ENCODE results near the gene SEL1L. TPM values are rescaled to one million over a fixed set of nuclear protein-coding genes. Genes with fewer than 3 reads are reported as not detected.
"Not testable (repeated sequence)": the region's sequence is repeated elsewhere in the genome, so short reads cannot be mapped to it uniquely, and the experiment has no call there.

The SEL1L gene
- total RNA-seq, 2 donors from 2014 or later, result 32.9 to 36.6 TPM

DNA sequence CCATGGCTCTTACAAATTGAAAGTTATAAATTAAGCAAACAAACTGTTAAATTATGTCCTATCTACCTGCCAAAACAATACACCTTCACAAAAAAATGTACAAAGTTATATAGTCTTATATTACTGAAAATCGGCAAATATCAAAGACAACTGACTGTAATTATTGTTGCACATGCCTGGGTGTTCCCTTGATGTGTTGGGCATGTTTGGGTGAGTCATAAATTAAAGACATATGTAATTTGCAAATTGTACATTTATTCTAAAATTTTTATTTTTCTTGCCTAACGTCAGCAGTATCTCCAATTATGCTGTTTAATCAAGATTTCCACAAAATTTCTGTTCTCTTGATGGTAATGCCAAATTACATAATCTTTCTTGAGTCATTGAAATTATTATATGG lies 22.0 kb upstream of the SEL1L start:
- no peak for DNase-seq (ENCODE audit: low spot score)
- Histone ChIP-seq H3K4me3 (no peak overlapping the region), H3K4me1 (no peaks in the 10 kb centered on the region), H3K27me3 (no peaks in the 10 kb centered on the region), H3K36me3 (no peaks in the 10 kb centered on the region), H3K27ac (no peak overlapping the region), H3K9me3 (no peaks in the 10 kb centered on the region)
- TF ChIP-seq, protein P1, sequence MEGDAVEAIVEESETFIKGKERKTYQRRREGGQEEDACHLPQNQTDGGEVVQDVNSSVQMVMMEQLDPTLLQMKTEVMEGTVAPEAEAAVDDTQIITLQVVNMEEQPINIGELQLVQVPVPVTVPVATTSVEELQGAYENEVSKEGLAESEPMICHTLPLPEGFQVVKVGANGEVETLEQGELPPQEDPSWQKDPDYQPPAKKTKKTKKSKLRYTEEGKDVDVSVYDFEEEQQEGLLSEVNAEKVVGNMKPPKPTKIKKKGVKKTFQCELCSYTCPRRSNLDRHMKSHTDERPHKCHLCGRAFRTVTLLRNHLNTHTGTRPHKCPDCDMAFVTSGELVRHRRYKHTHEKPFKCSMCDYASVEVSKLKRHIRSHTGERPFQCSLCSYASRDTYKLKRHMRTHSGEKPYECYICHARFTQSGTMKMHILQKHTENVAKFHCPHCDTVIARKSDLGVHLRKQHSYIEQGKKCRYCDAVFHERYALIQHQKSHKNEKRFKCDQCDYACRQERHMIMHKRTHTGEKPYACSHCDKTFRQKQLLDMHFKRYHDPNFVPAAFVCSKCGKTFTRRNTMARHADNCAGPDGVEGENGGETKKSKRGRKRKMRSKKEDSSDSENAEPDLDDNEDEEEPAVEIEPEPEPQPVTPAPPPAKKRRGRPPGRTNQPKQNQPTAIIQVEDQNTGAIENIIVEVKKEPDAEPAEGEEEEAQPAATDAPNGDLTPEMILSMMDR (IDR thresholded peaks at IDR 0.05), result no peak

DNA sequence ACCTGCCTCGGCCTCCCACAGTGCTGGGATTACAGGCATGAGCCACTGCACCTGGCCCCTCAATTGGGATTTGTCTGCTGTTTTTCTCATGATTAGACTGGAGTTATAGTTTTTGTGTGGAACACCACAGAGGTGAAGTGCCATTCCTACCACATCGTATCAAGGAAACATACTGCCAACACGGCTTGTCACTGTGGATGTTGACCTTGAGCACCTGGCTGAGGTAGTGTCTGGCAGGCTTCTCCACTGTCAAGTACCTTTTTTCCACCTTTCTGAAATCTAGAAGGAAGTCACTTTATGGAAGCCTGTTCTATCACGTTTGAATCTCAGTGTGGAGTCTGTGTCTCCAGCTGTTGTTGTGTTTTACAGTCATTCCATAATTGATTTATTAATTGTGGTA lies 21.4 kb upstream of the SEL1L start:
- DNase-seq (ENCODE audit: low spot score), result no peak
- Histone ChIP-seq H3K9me3 (no peaks in the 10 kb centered on the region), H3K27me3 (no peaks in the 10 kb centered on the region), H3K4me1 (no peaks in the 10 kb centered on the region), H3K4me3 (no peak overlapping the region), H3K36me3 (no peaks in the 10 kb centered on the region), H3K27ac (no peak overlapping the region)
- TF ChIP-seq, protein P1 (IDR thresholded peaks at IDR 0.05), result no peak

DNA sequence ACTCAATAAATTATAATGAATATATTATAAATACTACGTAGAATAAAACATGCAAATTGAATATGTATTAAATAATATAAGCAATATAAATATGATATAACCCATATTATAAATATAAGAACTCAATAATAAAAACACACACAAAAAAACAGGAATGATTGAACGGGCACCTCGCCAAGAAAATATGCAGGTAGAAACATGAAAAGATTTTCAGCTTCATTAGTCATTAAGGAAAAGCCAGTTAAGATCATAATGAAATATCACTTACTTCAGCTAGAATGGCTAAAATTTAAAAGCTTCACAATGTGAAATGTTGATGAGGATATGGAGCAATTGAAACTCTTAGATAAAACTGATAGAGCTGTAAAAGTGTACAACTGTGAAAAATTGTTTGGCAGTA lies 17.8 kb upstream of the SEL1L start:
- TF ChIP-seq, protein P1 (IDR thresholded peaks at IDR 0.05), result no peak
- Histone ChIP-seq H3K4me3 (no peak overlapping the region), H3K27me3 (no peaks in the 10 kb centered on the region), H3K4me1 (no peaks in the 10 kb centered on the region), H3K9me3 (no peaks in the 10 kb centered on the region), H3K27ac (no peak overlapping the region), H3K36me3 (no peaks in the 10 kb centered on the region)
- DNase-seq (ENCODE audit: low spot score), result no peak

DNA sequence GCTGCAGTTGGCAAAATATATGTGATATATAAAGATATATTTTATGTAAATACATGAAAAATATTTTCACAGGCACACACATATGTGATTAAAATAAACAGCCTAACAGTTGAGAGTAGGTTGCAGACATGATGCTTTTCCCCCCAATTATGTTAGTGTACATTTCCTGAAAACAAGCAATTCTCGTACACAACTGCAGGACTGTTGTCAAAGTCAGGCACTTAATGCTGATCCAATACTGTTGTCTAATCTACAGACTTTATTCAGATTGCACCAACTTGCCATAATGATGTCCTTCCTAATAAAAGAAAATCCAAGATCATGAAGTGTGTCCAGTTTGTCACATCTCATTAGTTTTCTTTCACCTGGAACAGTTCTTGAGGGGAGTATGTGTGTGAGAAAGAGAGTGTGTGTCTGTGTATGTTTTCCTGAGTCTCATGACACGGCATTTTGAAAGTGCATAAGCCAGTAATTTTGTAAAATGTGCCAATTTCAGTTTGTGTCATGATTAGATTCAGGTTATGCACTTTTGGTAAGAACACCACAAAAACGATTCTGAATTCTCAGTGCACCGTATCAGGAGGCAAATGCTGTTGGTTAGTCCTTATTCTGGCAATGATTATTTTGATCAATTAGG lies 16.5 kb upstream of the SEL1L start:
- H3K36me3 ChIP-seq, result no peaks in the 10 kb centered on the region
- H3K4me3 ChIP-seq, result no peak overlapping the region
- TF ChIP-seq, protein P1 (IDR thresholded peaks at IDR 0.05), result no peak
- no peaks in the 10 kb centered on the region for H3K4me1 ChIP-seq
- DNase-seq (ENCODE audit: low spot score), result no peak
- no peak overlapping the region for H3K27ac ChIP-seq
- no peaks in the 10 kb centered on the region for H3K9me3 ChIP-seq
- H3K27me3 ChIP-seq, result no peaks in the 10 kb centered on the region

DNA sequence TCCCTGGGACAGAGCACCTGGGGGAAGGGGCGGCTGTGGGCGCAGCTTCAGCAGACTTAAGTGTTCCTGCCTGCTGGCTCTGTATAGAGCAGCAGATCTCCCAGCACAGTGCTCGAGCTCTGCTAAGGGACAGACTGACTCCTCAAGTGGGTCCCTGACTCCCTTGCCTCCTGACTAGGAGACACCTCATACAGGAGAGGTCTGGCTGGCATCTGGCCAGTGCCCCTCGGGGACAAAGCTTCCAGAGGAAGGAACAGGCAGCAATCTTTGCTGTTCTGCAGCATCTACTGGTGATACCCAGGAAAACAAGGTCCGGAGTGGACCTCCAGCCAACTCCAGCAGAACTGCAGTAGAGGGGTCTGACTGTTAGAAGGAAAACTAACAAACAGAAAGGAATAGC lies 7.6 kb upstream of the SEL1L start:
- not testable (repeated sequence) for H3K4me1 ChIP-seq; H3K9me3 ChIP-seq; H3K27me3 ChIP-seq; H3K36me3 ChIP-seq; DNase-seq (ENCODE audit: low spot score); H3K4me3 ChIP-seq; H3K27ac ChIP-seq

DNA sequence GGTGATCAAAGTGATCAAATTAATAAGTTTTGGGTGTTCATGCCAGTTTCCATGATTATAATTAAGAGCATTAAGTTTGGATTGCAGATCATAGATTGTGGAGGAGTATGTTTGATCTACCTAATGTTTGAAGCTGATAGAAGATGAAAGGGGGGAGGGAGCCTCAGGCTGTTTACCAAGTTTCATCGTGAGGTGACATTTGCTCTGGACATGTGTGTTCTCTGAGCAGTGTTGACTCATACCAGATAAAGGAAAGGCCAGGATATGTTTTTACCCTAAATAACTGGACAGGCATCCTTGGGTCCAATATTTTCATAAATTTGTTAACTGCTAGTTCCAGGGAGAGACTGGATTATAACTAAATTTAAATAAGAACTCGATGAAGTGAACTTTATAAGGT lies 3.5 kb upstream of the SEL1L start:
- Histone ChIP-seq H3K27me3 (no peaks in the 10 kb centered on the region), H3K36me3 (no peaks in the 10 kb centered on the region), H3K4me1 (peaks cover 0 to 9% of the 10 kb centered on the region in 2 donors), H3K4me3 (no peak overlapping the region), H3K9me3 (no peaks in the 10 kb centered on the region), H3K27ac (no peak overlapping the region)
- TF ChIP-seq, protein P1 (IDR thresholded peaks at IDR 0.05), result no peak
- no peak for DNase-seq (ENCODE audit: low spot score)

Data from right atrium auricular region (tissue), 2 donors.